Calu3 (cell line): ENCODE data around the gene CHRNA4. TPM values are rescaled to one million over a fixed set of nuclear protein-coding genes. Genes with fewer than 3 reads are reported as not detected.
"Not testable (repeated sequence)": the region's sequence is repeated elsewhere in the genome, so short reads cannot be mapped to it uniquely, and the experiment has no call there.

Source experiments
- BruUV-seq: library from RNA; stranded (reverse); fragments of 400-500 nt; replicated peaks from 2 replicates; lab custom pipeline; 2021; lab: Mats Ljungman, UMichigan
- CTCF ChIA-PET: fragments of 300-600 bp; sonication (Branson Sonifier 250); formaldehyde crosslinking; loops from one replicate; lab custom pipeline; 2022; ENCODE audit warnings: antibody characterized with exemption; lab: Charles Lee
- DNase-seq: peaks from one replicate; pipeline ENCODE4 v3.0.0; 2022
- H3K27ac Mint-ChIP-seq: one replicate; pipeline ENCODE4 v1.8.0; 2022; ENCODE audit warnings: mixed read lengths; ENCODE audit not compliant: unreplicated experiment
- H3K27me3 Mint-ChIP-seq: one replicate; pipeline ENCODE4 v1.8.0; 2022; ENCODE audit warnings: mixed read lengths; ENCODE audit not compliant: unreplicated experiment
- H3K36me3 Mint-ChIP-seq: one replicate; pipeline ENCODE4 v1.8.0; 2022; ENCODE audit warnings: mild to moderate bottlenecking, moderate library complexity, mixed read lengths; ENCODE audit not compliant: insufficient read depth, unreplicated experiment
- H3K4me1 Mint-ChIP-seq: one replicate; pipeline ENCODE4 v1.8.0; 2022; ENCODE audit warnings: mild to moderate bottlenecking, low read depth, mixed read lengths; ENCODE audit not compliant: unreplicated experiment
- H3K4me3 Mint-ChIP-seq: one replicate; pipeline ENCODE4 v1.8.0; 2022; ENCODE audit warnings: mild to moderate bottlenecking, low read depth, moderate library complexity, mixed read lengths; ENCODE audit not compliant: unreplicated experiment
- H3K9me3 Mint-ChIP-seq: one replicate; pipeline ENCODE4 v1.8.0; 2022; ENCODE audit warnings: low read depth, mixed read lengths; ENCODE audit not compliant: unreplicated experiment
- intact Hi-C: fragments of 100-400 bp; cut with micrococcal nuclease; formaldehyde crosslinking; loops from one replicate; pipeline ENCODE4 v1.10.0; 2022; ENCODE audit not compliant: unreplicated experiment
- total RNA-seq: library from RNA; stranded (reverse); gene quantifications from 2 replicates; pipeline ENCODE4 v1.2.3, GENCODE V29; 2022
- TF ChIP-seq, protein P1 (sequence below): fragments of 200-600 bp; IDR thresholded peaks from one replicate; pipeline ENCODE4 v1.8.0; 2022; ENCODE audit warnings: antibody characterized with exemption; ENCODE audit not compliant: unreplicated experiment

Gene CHRNA4
- total RNA-seq, 1 experiment from 2014 or later: not detected

DNA sequence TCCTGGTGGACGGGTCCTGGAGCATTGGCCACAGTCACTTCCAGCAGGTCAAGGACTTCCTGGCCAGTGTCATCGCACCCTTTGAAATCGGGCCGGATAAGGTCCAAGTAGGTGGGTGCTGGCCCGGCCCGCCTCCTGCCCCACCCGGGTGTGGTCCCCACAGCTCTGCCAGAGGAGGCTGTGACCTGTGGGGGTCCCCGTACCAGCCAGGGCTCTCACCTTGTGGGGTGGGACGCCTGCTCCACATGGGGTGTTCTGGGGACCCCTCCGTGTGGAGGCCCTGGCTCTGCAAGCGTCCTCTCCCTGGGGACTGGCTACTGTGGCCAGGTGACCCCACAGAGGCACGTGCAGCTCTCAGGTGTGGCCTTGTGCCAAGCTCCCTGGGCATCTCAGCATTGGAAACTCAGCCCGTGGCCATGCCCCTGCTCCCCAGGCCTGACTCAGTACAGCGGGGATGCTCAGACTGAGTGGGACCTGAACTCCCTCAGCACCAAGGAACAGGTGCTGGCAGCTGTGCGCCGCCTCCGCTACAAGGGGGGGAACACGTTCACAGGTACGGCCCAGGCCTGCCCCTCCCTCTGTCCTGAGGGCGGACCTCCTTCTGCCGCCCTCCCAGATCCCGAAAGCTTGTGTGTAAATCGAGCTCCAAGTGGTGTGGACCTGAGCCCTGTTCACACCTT lies 53.5 kb downstream of the CHRNA4 start:
- intact Hi-C loops: loop anchor here (2.0 kb wide), 1 partner anchor 73 kb away; no protein-coding TSS in a partner anchor
- Mint-ChIP-seq H3K27me3 (peaks cover 87% of the 10 kb centered on the region), H3K4me1 (no peaks in the 10 kb centered on the region), H3K27ac (no peak overlapping the region), H3K4me3 (no peak overlapping the region), H3K36me3 (no peaks in the 10 kb centered on the region), H3K9me3 (no peaks in the 10 kb centered on the region)
- TF ChIP-seq, protein P1, sequence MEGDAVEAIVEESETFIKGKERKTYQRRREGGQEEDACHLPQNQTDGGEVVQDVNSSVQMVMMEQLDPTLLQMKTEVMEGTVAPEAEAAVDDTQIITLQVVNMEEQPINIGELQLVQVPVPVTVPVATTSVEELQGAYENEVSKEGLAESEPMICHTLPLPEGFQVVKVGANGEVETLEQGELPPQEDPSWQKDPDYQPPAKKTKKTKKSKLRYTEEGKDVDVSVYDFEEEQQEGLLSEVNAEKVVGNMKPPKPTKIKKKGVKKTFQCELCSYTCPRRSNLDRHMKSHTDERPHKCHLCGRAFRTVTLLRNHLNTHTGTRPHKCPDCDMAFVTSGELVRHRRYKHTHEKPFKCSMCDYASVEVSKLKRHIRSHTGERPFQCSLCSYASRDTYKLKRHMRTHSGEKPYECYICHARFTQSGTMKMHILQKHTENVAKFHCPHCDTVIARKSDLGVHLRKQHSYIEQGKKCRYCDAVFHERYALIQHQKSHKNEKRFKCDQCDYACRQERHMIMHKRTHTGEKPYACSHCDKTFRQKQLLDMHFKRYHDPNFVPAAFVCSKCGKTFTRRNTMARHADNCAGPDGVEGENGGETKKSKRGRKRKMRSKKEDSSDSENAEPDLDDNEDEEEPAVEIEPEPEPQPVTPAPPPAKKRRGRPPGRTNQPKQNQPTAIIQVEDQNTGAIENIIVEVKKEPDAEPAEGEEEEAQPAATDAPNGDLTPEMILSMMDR: peak; percentile 14
- DNase-seq: no peak
- no TSS peak for BruUV-seq
- CTCF ChIA-PET: interaction anchor here (1.7 to 3.3 kb wide), 2 partner anchors 12 to 84 kb away, joined by 4 to 21 read pairs; no protein-coding TSS in a partner anchor

- H3K4me1 Mint-ChIP-seq: no peaks in the 10 kb centered on the region
- H3K36me3 Mint-ChIP-seq: no peaks in the 10 kb centered on the region
- TF ChIP-seq, protein P1: no peak
- no peaks in the 10 kb centered on the region for H3K9me3 Mint-ChIP-seq
- CTCF ChIA-PET: interaction anchor here (3.3 kb wide), 1 partner anchor 11 kb away, joined by 21 read pairs; no protein-coding TSS in a partner anchor
- no peak overlapping the region for H3K27ac Mint-ChIP-seq
- no peak overlapping the region for H3K4me3 Mint-ChIP-seq
- intact Hi-C loops: no loop called here
- peaks cover 87% of the 10 kb centered on the region for H3K27me3 Mint-ChIP-seq
- no peak for DNase-seq
- no TSS peak for BruUV-seq
Observed at GRCh38 chr20:63306673-63307537, 54.2 kb downstream of the CHRNA4 start.

GRCh38 chr20:63305933-63306672 lies 55.0 kb downstream of the CHRNA4 start:
- peaks cover 87% of the 10 kb centered on the region for H3K27me3 Mint-ChIP-seq
- H3K4me1 Mint-ChIP-seq, H3K36me3 Mint-ChIP-seq, BruUV-seq, H3K27ac Mint-ChIP-seq, H3K9me3 Mint-ChIP-seq, CTCF ChIA-PET, intact Hi-C loops, H3K4me3 Mint-ChIP-seq, DNase-seq: not testable (repeated sequence)

DNA sequence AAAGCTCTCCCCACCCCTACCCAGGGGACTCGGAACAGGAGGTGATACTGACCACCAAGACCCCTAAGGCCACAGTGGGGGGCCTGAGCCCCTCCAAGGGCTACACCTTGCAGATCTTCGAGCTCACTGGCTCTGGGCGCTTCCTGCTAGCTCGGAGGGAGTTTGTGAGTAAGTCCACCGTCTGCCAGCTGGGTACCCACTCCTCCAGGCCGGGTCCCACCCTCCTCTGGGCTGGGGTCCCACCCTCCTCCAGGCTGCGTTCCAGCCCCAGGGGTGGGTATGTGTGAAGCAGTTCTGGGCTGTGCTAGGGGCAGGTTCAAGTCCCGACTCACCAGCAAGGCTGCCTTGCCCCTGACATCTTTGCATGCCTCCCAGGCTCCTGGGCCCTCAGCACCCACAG lies 55.8 kb downstream of the CHRNA4 start:
- Mint-ChIP-seq H3K36me3 (no peaks in the 10 kb centered on the region), H3K9me3 (peaks cover 3% of the 10 kb centered on the region), H3K4me1 (no peaks in the 10 kb centered on the region), H3K4me3 (no peak overlapping the region), H3K27ac (no peak overlapping the region), H3K27me3 (peaks cover 87% of the 10 kb centered on the region)
- intact Hi-C loops: no loop called here
- no peak for DNase-seq
- BruUV-seq: no TSS peak
- CTCF ChIA-PET: no interaction called here
- TF ChIP-seq, protein P1: no peak
